ENCODE results near the gene NMD3. TPM values are rescaled to one million over a fixed set of nuclear protein-coding genes. Genes with fewer than 3 reads are reported as not detected.

The NMD3 gene
- polyA plus RNA-seq, 1 of the 3 experiments (the other 2 are of a cell fraction), result 15.1 TPM

- TF ChIP-seq RFX5 (IDR thresholded peaks at IDR 0.05; ENCODE audit: low read length), result no peak
Observed at GRCh38 chr3:161239700-161240099, 18.6 kb downstream of the NMD3 start (continued).

GRCh38 chr3:161244538-161244937, 23.4 kb downstream of the NMD3 start:
- Histone ChIP-seq H3F3A (replicated peaks; ENCODE audit: insufficient read depth) (peaks cover 8% of the 10 kb centered on the region), H3K36me3 (replicated peaks in 1 of 2; ENCODE audit: control insufficient read depth in 1 of 2, insufficient read depth in 2 of 2, low read length in 1 of 2) (peaks cover 74 to 92% of the 10 kb centered on the region in 2 experiments), H3K9ac (no peak overlapping the region), H4K20me1 (ENCODE audit: insufficient read depth) (no peaks in the 10 kb centered on the region), H3K27ac (ENCODE audit: low read depth in 2 of 2, low read length in 1 of 2) (no peak overlapping the region), H3K4me3 (ENCODE audit: low read depth in 2 of 2, low read length in 1 of 2) (no peak overlapping the region), H3K4me2 (no peak overlapping the region), H3K9me2 (no peaks in the 10 kb centered on the region), H3K79me2 (ENCODE audit: insufficient read depth) (peaks cover 10% of the 10 kb centered on the region), H3K4me1 (ENCODE audit: control insufficient read depth in 1 of 2, insufficient read depth in 2 of 2, low read depth in 1 of 2, low read length in 1 of 2) (no peaks in the 10 kb centered on the region), H3K27me3 (ENCODE audit: insufficient read depth) (no peaks in the 10 kb centered on the region), H3K9me3 (no peaks in the 10 kb centered on the region), H2AFZ (ENCODE audit: low read depth) (no peak overlapping the region)
- no peak for DNase-seq
- CTCF ChIA-PET, result no interaction called here
- WGBS (ENCODE audit: low lambda C conversion rate), result 93% methylated on average over 2 of the region's 2 CpGs
- no peak for TF ChIP-seq JUND (IDR thresholded peaks at IDR 0.05)
- no peak for TF ChIP-seq EP300 (IDR thresholded peaks at IDR 0.05; ENCODE audit: borderline replicate concordance in 1 of 2, low read depth in 1 of 2, low read length in 1 of 2)
- TF ChIP-seq RXRA (IDR thresholded peaks at IDR 0.05; ENCODE audit: borderline replicate concordance, low read depth), result no peak
- TF ChIP-seq RCOR1 (IDR thresholded peaks at IDR 0.05; ENCODE audit: low read length), result no peak
- no peak for TF ChIP-seq RAD21 (IDR thresholded peaks at IDR 0.05; ENCODE audit: low read length)
- TF ChIP-seq TCF12 (IDR thresholded peaks at IDR 0.05), result no peak
- TF ChIP-seq ELF1 (IDR thresholded peaks at IDR 0.05), result no peak
- TF ChIP-seq NFIC (IDR thresholded peaks at IDR 0.05; ENCODE audit: borderline replicate concordance), result no peak
- TF ChIP-seq TEAD4 (IDR thresholded peaks at IDR 0.05; ENCODE audit: borderline replicate concordance, insufficient read depth), result no peak
- TF ChIP-seq FOXJ3 (CRISPR knock-in tag; IDR thresholded peaks at IDR 0.05), result no peak
- TF ChIP-seq TAF1 (IDR thresholded peaks at IDR 0.05; ENCODE audit: borderline replicate concordance, low read depth, low read length), result no peak
- TF ChIP-seq REST (IDR thresholded peaks at IDR 0.05; ENCODE audit: low read depth, low read length), result no peak
- no peak for TF ChIP-seq IRF3 (IDR thresholded peaks at IDR 0.05; ENCODE audit: low read depth, low read length)
- no peak for TF ChIP-seq MEF2A (IDR thresholded peaks at IDR 0.05; ENCODE audit: borderline replicate concordance, low read depth)
- no peak for TF ChIP-seq NRF1 (IDR thresholded peaks at IDR 0.05; ENCODE audit: low read depth, low read length)
- no peak for TF ChIP-seq GABPA (IDR thresholded peaks at IDR 0.05; ENCODE audit: low read depth)
- TF ChIP-seq CTCF (IDR thresholded peaks at IDR 0.05), result no peak
- TF ChIP-seq, protein P1, sequence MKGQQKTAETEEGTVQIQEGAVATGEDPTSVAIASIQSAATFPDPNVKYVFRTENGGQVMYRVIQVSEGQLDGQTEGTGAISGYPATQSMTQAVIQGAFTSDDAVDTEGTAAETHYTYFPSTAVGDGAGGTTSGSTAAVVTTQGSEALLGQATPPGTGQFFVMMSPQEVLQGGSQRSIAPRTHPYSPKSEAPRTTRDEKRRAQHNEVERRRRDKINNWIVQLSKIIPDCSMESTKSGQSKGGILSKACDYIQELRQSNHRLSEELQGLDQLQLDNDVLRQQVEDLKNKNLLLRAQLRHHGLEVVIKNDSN (IDR thresholded peaks at IDR 0.05; ENCODE audit: borderline replicate concordance, low read depth), result no peak
- POLR2A ChIA-PET, result interaction anchor here (1.1 kb wide), 1 partner anchor 17 kb away, joined by 3 read pairs; no protein-coding TSS in a partner anchor

Measured in SK-N-SH (cell line).